DMS79 treated with DMSO at 0.1 percent for 48 hours (cell line): ENCODE measurements around the gene SPINK5.

Experiments used
- DNase-seq: peaks from one replicate; lab custom pipeline; 2025; lab: John Stamatoyannopoulos, UW

Gene SPINK5

DNA sequence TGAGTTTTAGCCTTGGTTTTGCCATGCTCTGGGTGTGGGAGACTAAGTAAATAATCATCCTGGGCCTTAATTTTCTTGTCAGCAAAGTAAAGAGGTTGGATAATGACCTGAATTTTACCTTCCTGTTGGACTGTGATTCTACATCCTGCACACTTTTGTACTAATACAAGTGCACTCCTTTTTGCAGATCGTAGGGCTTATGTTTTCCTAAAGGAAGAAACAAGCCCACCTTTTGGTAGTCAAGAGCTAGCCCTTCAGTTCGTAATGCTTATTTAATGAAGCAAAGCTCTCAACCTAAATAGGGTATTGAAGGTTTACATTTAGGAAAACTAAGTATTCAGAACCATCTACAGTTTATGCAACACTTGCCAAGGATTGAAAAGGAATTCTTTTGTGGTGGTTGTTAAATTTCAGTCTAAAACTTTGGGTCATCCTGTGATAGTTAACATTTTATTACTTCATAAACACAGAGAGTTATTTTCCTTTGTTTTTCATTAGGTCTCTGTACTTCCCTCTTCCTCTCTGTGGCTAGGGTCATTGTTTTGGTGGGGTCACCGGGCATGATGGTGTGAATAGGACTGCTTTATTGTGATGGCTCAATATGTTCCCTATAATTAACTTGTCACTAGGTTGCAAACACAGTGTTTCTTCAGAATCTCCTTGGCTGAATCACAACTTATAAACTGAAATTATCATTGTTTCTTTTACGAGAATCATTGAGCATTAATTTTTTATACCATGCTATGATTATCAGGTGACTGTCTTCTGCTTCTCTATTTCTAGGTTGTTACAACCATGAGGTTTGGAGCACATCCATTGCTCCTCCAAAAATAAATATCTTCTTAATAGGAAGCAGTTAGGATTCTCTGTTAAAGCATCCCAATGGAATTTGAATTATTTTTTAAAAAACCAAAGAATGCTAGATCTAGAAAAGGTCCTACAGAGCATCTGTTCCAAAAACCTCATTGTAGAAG lies 28.5 kb downstream of the SPINK5 start:
- DNase-seq, result no peak

- no peak for DNase-seq
Observed at GRCh38 chr5:148094336-148094735, 30.6 kb downstream of the SPINK5 start.

- no peak for DNase-seq
Observed at GRCh38 chr5:148104226-148104625, 40.4 kb downstream of the SPINK5 start.

GRCh38 chr5:148107608-148108007 lies 43.8 kb downstream of the SPINK5 start:
- DNase-seq, result no peak

- DNase-seq, result no peak
Observed at GRCh38 chr5:148113243-148113642, 49.5 kb downstream of the SPINK5 start.

- no peak for DNase-seq
Observed at GRCh38 chr5:148120317-148120716, 56.5 kb downstream of the SPINK5 start.

DNA sequence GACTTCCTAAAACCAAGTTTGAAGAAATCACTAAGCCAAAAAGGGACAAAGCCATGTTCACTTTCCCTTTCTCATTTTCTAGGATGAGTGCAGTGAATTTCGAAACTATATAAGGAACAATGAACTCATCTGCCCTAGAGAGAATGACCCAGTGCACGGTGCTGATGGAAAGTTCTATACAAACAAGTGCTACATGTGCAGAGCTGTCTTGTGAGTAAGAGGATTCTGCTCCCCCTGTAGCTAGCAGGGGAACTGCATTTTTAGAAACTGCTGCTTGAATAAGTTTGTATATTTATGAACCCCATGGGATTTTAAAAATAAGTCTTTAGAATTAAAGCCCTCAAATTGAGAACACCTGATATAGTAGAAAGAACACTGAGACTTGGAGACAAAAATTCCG lies 61.9 kb downstream of the SPINK5 start:
- no peak for DNase-seq

DNA sequence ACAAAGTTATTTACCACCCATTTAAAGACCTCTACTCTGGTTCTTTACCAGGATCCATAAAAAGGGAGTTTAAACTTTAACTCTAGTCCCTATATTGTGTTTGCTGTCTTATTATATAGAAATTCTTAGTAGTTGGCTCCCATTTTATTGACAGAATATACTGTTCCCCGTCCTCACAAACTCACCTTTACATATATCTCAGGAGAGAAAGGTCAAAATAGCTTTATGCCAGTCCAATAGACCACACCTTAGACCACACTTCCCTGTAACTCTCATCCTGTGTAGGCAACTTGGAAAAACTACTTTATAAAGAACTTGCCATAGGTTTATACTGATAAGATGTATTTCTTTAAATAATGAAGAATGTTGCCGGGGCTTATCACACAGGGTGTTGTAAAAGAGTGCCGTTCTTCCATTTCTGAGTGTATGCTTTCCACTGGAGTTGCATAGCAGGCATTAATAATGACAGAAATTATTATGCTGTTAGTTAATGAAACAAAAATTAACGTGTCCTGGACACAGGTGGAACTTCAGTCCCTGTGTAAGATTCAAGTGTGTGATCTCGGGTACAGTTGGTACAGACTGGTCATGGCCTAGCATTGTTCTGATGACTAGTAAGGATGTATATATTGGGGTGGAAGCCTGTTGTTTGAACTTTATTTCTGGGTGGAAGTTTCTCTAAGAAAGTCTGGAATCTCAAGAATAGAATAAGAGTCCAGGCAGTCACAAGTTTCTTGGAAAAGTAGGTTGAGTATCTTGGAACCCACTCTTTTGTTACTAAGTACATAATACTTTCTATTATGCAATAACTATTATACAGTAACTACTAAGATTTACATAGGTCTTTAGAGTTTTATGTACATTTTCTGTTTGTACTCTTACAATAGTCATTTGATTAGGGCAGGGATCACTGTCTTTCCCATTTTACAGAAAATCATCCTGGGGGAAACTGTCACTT lies 71.6 kb downstream of the SPINK5 start:
- no peak for DNase-seq

- DNase-seq, result no peak
Observed at GRCh38 chr5:148140846-148141245, 77.1 kb downstream of the SPINK5 start.

DNA sequence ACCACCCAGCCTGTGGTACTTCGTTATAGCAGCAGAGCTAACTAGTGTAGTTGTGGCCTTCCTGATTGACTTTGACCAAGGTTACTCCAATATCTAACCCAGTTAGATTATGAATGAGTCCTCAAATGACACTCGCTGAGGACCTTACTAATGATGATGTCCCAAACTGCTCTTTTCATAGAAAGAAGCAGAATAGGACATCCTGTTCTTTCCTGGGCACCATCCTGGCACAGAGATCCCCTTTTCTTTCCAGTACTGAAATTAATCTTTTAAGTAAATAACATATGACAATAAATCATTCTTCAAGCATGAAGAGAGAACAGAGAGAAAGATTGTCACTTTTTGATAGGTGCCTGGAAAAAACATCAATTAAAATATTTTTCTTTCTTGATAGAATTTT lies 77.9 kb downstream of the SPINK5 start:
- no peak for DNase-seq

DNA sequence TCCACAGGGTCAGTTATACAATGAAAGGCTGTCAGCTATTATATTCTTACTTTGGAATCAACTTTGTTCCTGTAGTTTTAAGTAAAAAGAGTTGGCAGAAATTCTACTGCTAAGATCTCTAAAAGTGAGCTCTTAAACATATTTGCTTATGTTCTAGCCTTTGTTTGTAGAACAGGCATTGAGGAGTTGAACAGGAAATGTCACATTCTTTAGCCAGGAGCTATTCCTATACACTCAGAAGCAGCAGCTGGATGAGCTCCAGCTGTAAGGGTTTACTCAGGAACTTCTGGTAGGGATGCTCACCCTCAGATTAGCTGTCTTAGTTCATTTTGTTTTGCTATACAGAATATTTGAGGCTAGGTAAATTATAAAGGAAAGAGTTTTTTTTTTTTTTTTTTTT lies 82.1 kb downstream of the SPINK5 start:
- DNase-seq, result no peak

- DNase-seq, result no peak
Observed at GRCh38 chr5:148146487-148146886, 82.7 kb downstream of the SPINK5 start.

- no peak for DNase-seq
Observed at GRCh38 chr5:148147415-148147814, 83.6 kb downstream of the SPINK5 start.

GRCh38 chr5:148151872-148152271 lies 88.1 kb downstream of the SPINK5 start:
- no peak for DNase-seq

DNA sequence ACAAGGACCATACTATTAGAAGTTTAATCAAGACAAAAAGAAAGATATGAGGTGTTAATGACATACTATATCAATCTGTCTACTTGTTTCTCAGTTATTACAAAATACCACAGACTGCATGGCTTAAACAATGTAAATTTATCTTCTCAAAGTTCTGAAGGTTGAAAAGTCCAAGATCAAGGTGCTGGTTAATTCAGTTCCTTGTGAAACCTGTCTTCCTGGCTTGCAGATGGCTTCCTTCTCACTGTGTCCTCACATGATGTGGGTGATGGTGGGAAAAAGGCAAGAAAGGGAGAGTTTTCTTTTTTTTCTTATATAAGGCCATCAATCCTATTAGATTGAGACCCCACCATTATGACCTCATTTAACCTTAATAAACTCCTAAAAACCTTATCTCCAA lies 89.0 kb downstream of the SPINK5 start:
- no peak for DNase-seq

DNA sequence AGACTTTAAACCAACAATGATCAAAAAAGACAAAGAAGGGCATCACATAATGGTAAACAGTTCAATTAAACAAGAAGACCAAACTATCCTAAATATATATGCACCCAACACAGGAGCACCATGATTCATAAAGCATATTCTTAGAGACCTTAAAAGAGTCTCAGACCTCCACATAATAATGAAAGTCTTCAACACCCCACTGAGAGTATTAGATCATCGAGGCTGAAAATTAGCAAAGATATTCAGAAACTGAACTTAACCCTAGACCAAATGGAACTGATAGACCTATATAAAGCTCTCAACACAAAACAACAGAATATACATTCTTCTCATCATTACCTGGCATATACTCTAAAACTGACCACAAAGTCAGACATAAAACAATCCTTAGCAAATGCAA lies 92.8 kb downstream of the SPINK5 start:
- DNase-seq, result no peak

- no peak for DNase-seq
Observed at GRCh38 chr5:148162038-148162437, 98.3 kb downstream of the SPINK5 start.

DNA sequence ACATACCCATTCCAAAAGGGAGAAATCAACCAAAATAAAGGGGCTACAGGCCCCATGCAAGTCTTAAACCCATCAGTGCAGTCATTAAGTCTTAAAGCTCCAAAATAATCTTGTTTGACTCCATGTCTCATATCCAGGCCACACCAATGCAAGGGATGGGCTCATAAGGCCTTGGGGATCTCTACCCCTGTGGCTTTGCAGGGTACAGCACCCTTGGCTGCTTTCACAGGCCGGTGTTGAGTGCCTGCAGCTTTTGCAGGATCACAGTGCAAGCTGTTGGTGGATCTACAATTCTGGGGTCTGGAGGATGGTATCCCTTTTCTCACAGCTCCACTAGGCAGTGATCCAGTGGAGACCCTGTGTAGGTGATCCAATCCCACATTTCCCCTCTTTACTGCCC lies 99.6 kb downstream of the SPINK5 start:
- DNase-seq, result no peak

DNA sequence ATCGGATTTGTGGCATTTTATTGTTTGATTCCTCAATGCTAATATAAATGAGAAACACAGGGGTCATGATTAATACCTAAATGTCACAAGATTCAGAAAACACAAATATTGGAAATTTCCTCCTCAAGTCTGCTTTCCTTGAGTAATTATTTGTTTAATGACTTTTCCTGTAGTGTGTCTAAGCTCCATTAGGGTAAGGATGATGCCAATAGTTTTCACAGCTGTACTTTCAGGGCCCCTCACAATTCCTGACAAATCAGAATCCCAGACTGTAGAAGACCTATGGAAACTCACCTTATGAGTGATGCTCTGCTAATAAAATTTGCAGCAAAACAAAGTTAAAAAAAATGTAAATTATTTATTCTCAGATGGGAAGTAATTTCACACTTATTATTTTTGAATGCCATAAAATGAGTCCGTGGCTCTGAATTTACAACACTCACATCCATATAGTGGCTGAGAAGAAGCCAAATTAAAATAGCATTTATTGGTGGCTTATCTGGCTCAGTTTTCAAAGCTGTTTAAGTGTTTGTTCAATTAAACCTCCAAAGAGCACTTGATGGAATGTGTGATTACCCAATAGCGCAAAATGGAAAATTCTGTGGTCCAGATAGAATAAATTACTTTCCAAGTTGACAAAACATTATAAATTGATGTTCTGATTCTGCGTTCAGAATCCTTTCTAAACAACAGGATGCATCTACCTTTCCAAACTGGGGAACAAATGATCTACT lies 102.9 kb downstream of the SPINK5 start:
- DNase-seq, result no peak

DNA sequence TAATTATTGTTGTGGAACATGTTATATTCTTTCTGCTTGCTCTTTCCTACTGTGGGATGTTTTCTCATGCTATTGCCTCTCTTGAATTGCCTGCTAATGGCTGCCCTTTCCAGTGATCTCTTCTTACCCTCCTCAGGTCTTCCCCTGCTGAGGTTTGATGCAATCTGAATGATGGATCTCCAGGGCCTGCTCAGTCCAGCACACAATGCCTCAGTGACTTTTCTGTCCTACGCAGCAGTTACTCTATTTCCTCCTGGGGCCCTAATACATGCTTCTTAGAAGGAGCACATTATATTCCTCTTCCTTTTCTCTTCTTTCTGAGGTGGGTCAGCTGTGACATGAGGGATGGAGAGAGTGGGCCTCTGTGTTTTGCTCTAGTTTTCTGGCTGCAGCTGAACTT lies 104.5 kb downstream of the SPINK5 start, which contains the start of gene SPINK14:
Gene SPINK14, plus strand, starts transcription at position 301 of the 400 bp plus-strand sequence. CDS start 1,187 bp downstream, outside the sequence.
- DNase-seq, result no peak

DNA sequence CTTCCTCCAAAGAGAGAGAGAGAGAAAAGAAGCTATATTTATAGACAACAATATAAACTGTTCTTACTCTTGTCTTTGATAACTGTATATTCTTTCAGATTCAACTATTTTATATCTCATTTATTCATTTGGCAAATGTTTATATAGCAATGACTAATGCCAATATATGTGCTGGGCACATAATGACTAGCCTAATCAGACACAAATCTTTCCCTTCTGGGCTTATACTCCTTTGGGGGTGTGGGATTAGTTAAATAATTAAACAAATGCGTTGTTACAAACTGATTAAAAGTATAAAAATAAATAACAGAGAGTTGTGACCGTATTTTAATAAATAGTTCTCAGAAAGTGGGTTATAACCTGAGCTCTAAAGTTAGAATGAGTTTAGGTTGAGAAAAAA lies 108.6 kb downstream of the SPINK5 start:
- no peak for DNase-seq

DNA sequence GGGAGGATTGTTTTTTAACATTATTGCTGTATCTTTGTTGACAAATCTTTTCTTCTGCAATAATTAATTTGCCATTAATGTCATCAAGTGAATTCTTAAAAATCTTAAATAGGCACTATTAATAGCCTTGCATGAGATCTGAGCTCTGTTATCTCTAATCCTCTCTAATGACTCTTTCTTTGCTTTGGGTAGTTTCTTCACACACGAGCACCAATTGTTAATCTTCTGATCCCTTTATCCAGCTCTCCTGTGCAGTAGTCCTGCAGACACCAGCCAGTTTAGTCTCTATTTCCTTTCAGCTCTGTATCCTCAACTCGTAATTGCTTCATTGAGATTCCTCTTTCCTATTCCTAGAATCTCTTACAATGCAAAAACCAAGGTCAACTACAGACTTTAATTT lies 112.7 kb downstream of the SPINK5 start:
- DNase-seq, result no peak
